Activated T-helper 1 cell treated with anti-CD3 and anti-CD28 coated beads, Interleukin-12 subunit alpha, Interleukin-12 subunit beta, Interleukin-2, Interleukin-4 antibody, amounts not matched to agents 30 ng/mL and 10 ng/mL and 1 ng/mL, durations not matched to agents 14 hours and 24 hours and 36 hours (primary cell): Measurements from ENCODE around the gene KCNJ11. TPM values are rescaled to one million over a fixed set of nuclear protein-coding genes. Genes with fewer than 3 reads are reported as not detected.

Experiments
- DNase-seq: peaks from one replicate; pipeline ENCODE4 v3.0.0; 2021; ENCODE audit warnings: low spot score
- H3K27ac Mint-ChIP-seq: one replicate; pipeline ENCODE4 v1.8.0; 2021; ENCODE audit warnings: mild to moderate bottlenecking, mixed read lengths
- H3K27me3 Mint-ChIP-seq: one replicate; pipeline ENCODE4 v1.8.0; 2022; ENCODE audit warnings: mild to moderate bottlenecking, moderate library complexity, mixed read lengths; ENCODE audit not compliant: insufficient read depth
- H3K36me3 Mint-ChIP-seq: one replicate; pipeline ENCODE4 v1.8.0; 2021; ENCODE audit warnings: low read depth, mixed read lengths
- H3K4me1 Mint-ChIP-seq: one replicate; pipeline ENCODE4 v1.8.0; 2021; ENCODE audit warnings: low read depth, mixed read lengths
- H3K4me3 Mint-ChIP-seq: one replicate; pipeline ENCODE4 v1.8.0; 2021; ENCODE audit warnings: mild to moderate bottlenecking, moderate library complexity, mixed read lengths
- H3K9me3 Mint-ChIP-seq: one replicate; pipeline ENCODE4 v1.8.0; 2021; ENCODE audit warnings: mixed read lengths
- intact Hi-C: fragments of 100-400 bp; cut with micrococcal nuclease; formaldehyde crosslinking; loops from one replicate; pipeline ENCODE4 v1.15.1; 2024
- total RNA-seq: library from RNA; stranded (reverse); gene quantifications from 2 replicates; pipeline ENCODE4 v1.2.3, GENCODE V29; 2022

The KCNJ11 gene
- total RNA-seq, 1 donor from 2014 or later: 1.4 TPM

DNA sequence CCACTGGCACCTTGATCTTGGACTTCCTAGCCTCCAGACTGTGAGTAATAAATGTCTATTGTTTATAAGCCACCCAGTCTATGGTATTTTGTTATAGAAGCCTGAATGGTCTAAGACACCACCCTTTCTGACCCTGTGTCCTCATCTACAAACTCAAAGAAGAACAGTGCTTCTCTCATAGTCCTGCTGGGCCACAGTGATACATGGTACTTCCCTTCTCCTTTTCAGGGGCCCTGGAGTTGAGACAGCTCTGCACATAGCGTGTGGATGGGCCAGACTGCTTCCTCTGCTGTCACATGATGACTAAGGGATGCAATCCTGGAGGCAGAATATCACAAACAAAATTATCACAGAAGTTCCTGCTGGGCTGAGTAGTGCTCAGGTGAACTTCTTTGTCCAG lies 5.0 kb downstream of the KCNJ11 start:
- Mint-ChIP-seq H3K4me1 (no peaks in the 10 kb centered on the region), H3K4me3 (no peak overlapping the region), H3K27me3 (peaks cover 11% of the 10 kb centered on the region), H3K36me3 (peaks cover 3% of the 10 kb centered on the region), H3K9me3 (no peaks in the 10 kb centered on the region), H3K27ac (no peak overlapping the region)
- DNase-seq: no peak
- intact Hi-C loops: no loop called here

DNA sequence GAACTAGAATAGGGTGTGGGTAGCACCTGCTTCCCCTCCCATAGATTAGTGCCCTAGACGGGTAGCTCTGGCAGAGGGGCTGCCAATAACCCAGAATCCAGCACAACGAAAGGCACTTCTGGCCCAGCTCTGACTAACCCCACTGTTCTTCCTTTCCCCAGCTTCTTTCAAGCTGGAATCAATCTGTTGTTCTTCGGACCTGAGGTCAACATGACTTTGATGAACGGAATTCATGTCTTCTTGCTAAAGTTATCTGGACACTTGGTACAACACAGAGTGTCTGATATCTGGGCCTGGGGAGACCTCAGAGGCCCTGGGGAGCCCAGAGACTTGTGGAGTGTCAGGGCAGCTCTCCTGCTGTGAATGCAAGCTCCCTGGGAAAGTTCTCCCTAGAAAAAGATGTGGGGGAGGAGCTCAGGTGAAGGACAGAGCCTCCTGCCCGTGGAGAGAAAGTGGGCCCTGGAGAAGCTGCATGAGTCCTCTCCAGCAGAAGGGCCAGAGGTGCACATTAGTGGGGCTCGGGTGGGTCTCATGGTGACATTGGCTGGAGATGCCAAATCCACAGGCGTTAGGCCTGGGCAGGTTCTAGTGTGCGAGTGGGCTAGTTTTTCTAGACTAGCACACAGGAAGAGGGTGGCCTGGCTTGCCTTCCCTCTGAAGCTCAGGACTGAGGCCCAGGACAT lies 6.3 kb downstream of the KCNJ11 start:
- no peaks in the 10 kb centered on the region for H3K9me3 Mint-ChIP-seq
- intact Hi-C loops: no loop called here
- H3K4me1 Mint-ChIP-seq: no peaks in the 10 kb centered on the region
- H3K4me3 Mint-ChIP-seq: no peak overlapping the region
- H3K27me3 Mint-ChIP-seq: peaks cover 11% of the 10 kb centered on the region
- H3K36me3 Mint-ChIP-seq: peaks cover 5% of the 10 kb centered on the region
- no peak for DNase-seq
- H3K27ac Mint-ChIP-seq: no peak overlapping the region

DNA sequence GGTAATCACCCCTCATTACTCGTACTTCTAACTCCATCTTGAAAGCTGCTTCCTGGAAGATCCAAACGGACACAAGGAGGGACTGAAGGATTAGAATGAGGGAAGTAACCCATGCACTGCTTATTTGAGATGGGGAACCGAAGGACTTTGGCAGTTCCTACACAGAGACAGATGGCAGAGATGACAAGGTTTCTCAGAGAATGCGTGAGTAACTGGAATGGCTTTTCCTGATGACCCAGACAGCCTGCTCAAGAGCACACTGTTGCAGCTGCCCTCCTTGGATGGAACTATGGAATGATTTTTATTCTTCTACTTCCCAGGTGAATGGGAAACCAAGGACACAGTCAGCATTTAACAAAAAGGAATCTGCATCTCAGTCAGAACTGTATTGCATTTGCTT lies 7.3 kb downstream of the KCNJ11 start:
- no peaks in the 10 kb centered on the region for H3K4me1 Mint-ChIP-seq
- peaks cover 10% of the 10 kb centered on the region for H3K27me3 Mint-ChIP-seq
- peaks cover 4% of the 10 kb centered on the region for H3K9me3 Mint-ChIP-seq
- no peak for DNase-seq
- H3K36me3 Mint-ChIP-seq: peaks cover 5% of the 10 kb centered on the region
- intact Hi-C loops: no loop called here
- no peak overlapping the region for H3K4me3 Mint-ChIP-seq
- H3K27ac Mint-ChIP-seq: no peak overlapping the region

DNA sequence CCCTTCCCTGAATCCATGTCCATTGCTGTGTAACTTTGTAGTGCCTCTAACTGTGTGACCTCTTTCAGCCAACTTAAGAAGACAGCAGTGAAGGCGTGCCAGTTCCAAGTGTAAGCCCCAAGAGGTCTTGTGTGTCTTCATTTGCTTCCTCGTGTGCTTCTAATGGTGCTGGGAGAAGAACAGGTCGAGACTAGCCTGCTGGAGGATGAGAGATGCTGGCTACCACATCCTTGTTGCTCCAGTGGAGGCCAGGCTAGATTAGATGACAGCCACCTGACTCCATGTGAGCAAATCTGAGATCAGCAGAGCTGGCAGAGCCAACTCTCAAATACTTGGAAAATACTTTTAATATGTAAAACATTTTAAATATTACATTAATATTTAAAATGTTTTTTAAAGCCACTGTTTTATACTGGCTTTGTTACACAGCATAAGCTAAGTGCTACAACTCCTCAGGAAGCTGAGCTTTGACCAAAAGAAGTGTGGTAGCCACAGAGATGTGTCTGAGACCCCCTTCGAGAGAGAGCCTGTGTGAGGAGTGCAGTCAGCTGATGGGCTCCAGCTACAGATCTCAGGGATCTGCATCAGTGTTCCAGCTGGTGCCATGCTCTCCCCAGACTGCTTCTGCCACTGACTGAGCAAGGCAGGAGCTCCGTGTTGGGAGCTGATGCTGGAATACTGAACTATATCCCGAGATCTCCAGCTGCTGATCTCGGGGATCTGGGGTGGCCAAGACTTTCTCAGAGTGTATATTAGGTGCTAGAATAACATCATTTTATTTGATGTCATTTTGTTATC lies 8.9 kb downstream of the KCNJ11 start:
- Mint-ChIP-seq H3K27ac (no peak overlapping the region), H3K9me3 (peaks cover 4% of the 10 kb centered on the region), H3K27me3 (peaks cover 6% of the 10 kb centered on the region), H3K4me3 (no peak overlapping the region), H3K36me3 (peaks cover 5% of the 10 kb centered on the region), H3K4me1 (no peaks in the 10 kb centered on the region)
- no peak for DNase-seq
- intact Hi-C loops: no loop called here

DNA sequence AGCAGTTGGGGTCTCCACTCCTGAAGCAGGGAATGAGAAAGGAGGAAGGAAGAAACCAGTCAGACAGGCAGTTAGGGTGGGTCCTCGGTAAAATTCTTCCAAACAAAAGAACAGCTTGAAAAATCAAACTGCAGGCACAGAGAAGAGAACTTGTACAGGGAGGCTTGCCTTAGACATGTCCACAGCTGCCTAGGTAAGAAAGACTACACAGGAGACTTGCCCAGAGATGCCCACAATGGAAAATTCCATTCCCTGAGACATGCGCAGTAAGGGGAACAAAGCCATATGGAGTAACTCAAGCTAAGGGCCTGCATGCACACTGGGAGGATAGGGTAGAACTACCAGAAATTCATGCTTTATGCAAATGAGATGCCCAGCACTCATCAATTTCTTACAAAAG lies 9.8 kb downstream of the KCNJ11 start:
- Mint-ChIP-seq H3K36me3 (peaks cover 5% of the 10 kb centered on the region), H3K27me3 (peaks cover 4% of the 10 kb centered on the region), H3K4me3 (no peak overlapping the region), H3K4me1 (no peaks in the 10 kb centered on the region), H3K27ac (no peak overlapping the region), H3K9me3 (peaks cover 9% of the 10 kb centered on the region)
- intact Hi-C loops: no loop called here
- DNase-seq: no peak

DNA sequence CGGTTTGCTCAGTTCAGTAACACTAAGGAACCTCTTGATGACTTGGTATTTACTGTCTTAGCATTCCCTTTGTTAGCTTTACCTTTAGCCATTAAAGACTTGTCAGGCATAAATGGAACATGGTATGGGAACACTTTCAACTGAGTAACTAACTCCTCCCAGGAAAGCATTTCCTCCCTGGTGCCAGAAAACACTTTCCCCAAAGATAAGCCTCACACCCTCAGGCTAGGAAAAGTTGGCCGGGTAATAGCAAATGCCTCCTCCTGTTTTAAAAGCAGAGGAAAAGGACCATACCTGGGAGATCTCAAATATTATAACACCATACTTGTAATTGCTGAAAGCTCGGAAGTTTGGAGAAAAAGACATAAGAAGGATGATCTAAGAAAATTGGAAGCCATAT lies 12.0 kb downstream of the KCNJ11 start:
- DNase-seq: no peak
- H3K4me3 Mint-ChIP-seq: no peak overlapping the region
- H3K27ac Mint-ChIP-seq: no peak overlapping the region
- H3K36me3 Mint-ChIP-seq: peaks cover 14% of the 10 kb centered on the region
- peaks cover 8% of the 10 kb centered on the region for H3K27me3 Mint-ChIP-seq
- H3K9me3 Mint-ChIP-seq: peaks cover 25% of the 10 kb centered on the region
- H3K4me1 Mint-ChIP-seq: no peaks in the 10 kb centered on the region
- intact Hi-C loops: no loop called here

DNA sequence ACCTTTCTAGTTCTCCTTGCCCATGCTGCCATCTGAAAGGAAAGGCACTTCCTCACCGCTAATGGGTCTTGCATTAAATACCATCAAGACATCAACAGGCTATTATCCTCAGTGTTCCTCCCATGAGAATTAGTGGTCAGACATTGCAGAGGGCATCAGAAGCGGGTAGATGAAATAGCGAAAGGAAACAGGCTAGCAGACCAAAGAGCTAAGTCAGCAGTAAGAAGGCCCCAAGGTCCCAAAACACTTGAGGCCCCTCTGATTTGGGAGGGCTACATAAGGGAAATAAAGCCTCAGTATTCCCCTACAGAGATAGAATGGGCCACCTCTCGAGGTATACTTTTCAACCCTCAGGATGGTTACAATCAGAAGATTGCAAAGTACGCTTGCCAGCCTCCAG lies 12.9 kb downstream of the KCNJ11 start:
- DNase-seq: no peak
- no peaks in the 10 kb centered on the region for H3K4me1 Mint-ChIP-seq
- H3K27ac Mint-ChIP-seq: no peak overlapping the region
- H3K9me3 Mint-ChIP-seq: peaks cover 34% of the 10 kb centered on the region
- peaks cover 22% of the 10 kb centered on the region for H3K36me3 Mint-ChIP-seq
- peaks cover 8% of the 10 kb centered on the region for H3K27me3 Mint-ChIP-seq
- intact Hi-C loops: no loop called here
- H3K4me3 Mint-ChIP-seq: no peak overlapping the region

DNA sequence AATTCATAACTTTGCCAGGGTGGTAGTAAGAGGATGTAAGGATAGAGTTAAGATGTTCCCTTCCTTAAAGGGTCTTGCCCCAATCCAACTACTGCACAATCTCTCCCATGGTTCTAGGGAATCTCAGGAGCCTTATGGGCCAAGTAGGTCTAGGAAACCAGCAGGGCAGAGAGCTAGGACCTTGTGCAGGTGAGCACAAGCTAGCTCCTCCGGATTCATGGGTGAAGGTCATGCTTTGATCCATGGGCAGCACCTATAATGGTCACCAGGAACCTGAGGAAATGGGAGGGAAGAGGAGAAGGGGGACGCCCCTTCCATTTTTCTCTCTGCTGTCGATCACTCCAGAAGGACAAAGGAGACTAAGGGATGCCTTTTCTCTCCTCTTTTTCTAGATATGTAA lies 16.8 kb downstream of the KCNJ11 start:
- Mint-ChIP-seq H3K27me3 (peaks cover 8% of the 10 kb centered on the region), H3K27ac (no peak overlapping the region), H3K9me3 (peaks cover 49% of the 10 kb centered on the region), H3K4me1 (peaks cover 19% of the 10 kb centered on the region), H3K4me3 (no peak overlapping the region), H3K36me3 (peaks cover 38% of the 10 kb centered on the region)
- no peak for DNase-seq
- intact Hi-C loops: no loop called here

DNA sequence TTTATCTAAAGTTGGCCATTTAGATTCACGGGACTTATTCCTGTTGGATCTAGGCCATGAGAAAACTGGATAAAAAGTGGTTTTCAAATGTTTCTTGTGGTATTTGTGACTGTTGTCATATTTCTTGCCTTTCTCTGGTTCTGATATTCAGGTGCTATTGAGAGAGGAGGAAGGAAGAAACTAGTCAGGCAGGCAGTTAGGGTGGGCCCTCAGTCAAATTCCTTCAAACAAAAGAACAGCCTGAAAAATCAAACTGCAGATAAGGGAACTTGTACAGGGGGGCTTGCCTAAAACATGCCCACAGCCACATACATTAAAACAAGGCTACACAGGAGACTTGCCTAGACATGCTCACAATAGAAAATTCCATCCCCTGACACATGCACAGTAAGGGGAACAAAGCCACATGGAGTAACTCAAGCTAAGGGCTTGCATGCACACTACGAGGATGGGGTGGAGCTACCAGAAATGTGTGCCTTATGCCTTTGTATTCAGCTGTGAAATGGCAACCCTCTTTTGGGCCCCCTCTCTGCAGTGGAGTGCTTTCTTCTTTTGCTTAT lies 18.7 kb downstream of the KCNJ11 start:
- DNase-seq: no peak
- Mint-ChIP-seq H3K4me1 (peaks cover 19% of the 10 kb centered on the region), H3K36me3 (peaks cover 41% of the 10 kb centered on the region), H3K27me3 (peaks cover 5% of the 10 kb centered on the region), H3K9me3 (peaks cover 46% of the 10 kb centered on the region), H3K27ac (no peak overlapping the region), H3K4me3 (no peak overlapping the region)
- intact Hi-C loops: loop anchor here (1.0 kb wide), 2 partner anchors 15 to 71 kb away; no protein-coding TSS in a partner anchor

DNA sequence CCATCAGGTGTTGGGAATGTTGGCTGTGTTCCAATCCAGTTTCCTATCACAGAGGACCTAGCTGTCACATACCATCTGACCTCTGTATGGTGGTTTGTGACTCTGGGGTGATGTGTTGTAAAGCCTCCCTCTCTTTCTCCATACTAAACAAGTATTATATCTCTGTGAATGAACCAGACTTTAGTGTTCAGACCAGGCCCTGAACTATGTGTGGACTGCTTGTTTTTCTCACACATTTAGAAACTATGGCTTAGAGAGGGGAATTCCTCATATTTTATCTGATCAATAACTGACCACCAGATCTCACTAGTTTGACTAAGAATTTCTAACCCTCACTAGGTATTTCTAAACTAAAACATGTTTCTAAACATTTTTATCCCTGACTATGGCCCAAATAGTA lies 19.4 kb downstream of the KCNJ11 start:
- peaks cover 41% of the 10 kb centered on the region for H3K36me3 Mint-ChIP-seq

DNA sequence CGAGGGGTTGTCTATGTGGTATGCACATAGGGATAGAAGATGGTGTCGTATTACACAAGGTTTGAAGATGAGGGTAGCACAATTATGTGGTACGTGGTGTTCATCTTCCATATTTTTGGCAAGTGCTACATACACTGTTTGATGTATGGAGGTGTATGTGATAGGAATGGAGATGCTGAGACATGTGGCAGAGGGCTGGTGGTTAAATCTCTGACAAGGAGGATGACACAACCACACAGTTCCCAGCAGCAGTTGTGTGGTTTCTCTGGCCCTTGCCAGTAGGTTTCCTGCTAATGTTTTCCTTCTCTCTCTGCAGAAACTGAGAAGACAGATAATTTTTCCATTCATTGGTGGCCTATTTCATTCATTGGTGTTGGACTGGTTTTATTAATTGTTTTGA lies 19.9 kb downstream of the KCNJ11 start:
- Mint-ChIP-seq H3K4me3 (no peak overlapping the region), H3K4me1 (peaks cover 19% of the 10 kb centered on the region), H3K27ac (peak overlapping the region; percentile 33), H3K9me3 (peaks cover 45% of the 10 kb centered on the region), H3K36me3 (peaks cover 41% of the 10 kb centered on the region), H3K27me3 (peaks cover 11% of the 10 kb centered on the region)
- no peak for DNase-seq
- intact Hi-C loops: loop anchor here (1.0 kb wide), 1 partner anchor 137 kb away; no protein-coding TSS in a partner anchor

More for the DNA sequence above, 19.4 kb downstream of the KCNJ11 start:
- peaks cover 9% of the 10 kb centered on the region for H3K27me3 Mint-ChIP-seq
- intact Hi-C loops: loop anchor here (1.0 kb wide), 2 partner anchors 15 to 71 kb away; no protein-coding TSS in a partner anchor
- peaks cover 19% of the 10 kb centered on the region for H3K4me1 Mint-ChIP-seq
- H3K27ac Mint-ChIP-seq: peak overlapping the region; percentile 33
- no peak for DNase-seq
- peak overlapping the region; percentile 0 for H3K4me3 Mint-ChIP-seq
- H3K9me3 Mint-ChIP-seq: peaks cover 42% of the 10 kb centered on the region

DNA sequence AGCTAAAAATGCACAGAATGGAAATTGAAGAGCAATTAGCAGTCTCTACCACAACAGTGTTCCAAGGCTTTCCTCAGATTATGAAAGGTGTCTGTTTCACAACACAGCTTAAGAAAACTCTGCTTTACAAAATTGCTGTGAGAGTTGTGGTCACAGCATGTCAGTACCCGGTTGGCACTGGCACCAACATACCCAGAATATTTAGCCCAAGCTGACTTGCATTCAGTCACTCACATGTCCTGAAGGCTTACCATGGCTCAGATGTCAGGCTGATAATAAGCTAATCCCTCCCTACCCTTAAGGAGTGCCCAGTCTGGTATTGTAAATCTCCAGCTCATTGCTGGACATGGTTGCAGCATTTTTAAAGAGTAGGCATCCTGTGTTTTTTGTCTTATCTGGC lies 22.0 kb downstream of the KCNJ11 start:
- Mint-ChIP-seq H3K9me3 (peaks cover 31% of the 10 kb centered on the region), H3K4me1 (peaks cover 19% of the 10 kb centered on the region), H3K27ac (no peak overlapping the region), H3K4me3 (no peak overlapping the region), H3K36me3 (peaks cover 33% of the 10 kb centered on the region), H3K27me3 (peaks cover 13% of the 10 kb centered on the region)
- intact Hi-C loops: no loop called here
- no peak for DNase-seq

DNA sequence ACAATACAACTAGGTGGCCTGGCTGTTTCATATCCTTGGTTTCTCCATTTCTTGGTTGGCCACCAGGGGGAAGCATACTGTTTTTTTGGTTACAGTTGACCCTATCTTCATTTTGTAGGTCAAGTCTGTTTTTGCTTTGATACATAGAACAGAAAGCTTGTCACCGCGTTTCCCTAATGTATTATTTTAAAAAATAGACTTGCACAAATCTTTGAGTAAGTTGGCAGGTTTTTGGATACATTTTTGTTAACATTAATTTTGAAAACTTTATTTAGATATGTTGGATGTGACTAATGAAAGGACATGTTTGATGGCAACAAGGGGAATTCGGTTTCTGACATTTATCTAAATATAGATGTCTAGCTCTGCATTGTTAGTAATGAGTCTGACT lies 33.9 kb downstream of the KCNJ11 start:
- peak overlapping the region; percentile 73 for H3K27ac Mint-ChIP-seq
- peak overlapping the region; percentile 73 for H3K4me3 Mint-ChIP-seq

More for the DNA sequence above, 33.9 kb downstream of the KCNJ11 start:
- Mint-ChIP-seq H3K9me3 (no peaks in the 10 kb centered on the region), H3K27me3 (peaks cover 43% of the 10 kb centered on the region), H3K4me1 (peaks cover 40% of the 10 kb centered on the region), H3K36me3 (peaks cover 2% of the 10 kb centered on the region)
- intact Hi-C loops: loop anchor here (1.0 to 5.0 kb wide), 8 partner anchors 15 to 1278 kb away; partner anchors contain the start of genes C11orf58, RPS13 and SPTY2D1
- peak; percentile 56 for DNase-seq
